A549 (cell line): ENCODE data around the gene STN1. TPM values are rescaled to one million over a fixed set of nuclear protein-coding genes. Genes with fewer than 3 reads are reported as not detected.
A peak's percentile ranks its signal among the peaks of the same experiment; 100 is the strongest.

Experiments
- ATAC-seq, 2 experiments: fragments of 200-7000 bp in 1 of 2; fragments of >200 bp in 1 of 2; cut with Nextera tagmentation in 1 of 2; cut with Tn5 transposase in 1 of 2; 3 replicates each; pipeline versions ENCODE4 v1.8.0 to v1.9.1; 2018 to 2020; ENCODE audit warnings: mild to moderate bottlenecking in 1 of 2, moderate library complexity in 1 of 2
- CTCF ChIA-PET: fragments of 300-600 bp; sonication (Branson Sonifier 250); formaldehyde crosslinking; extraction: SDS; loops from one replicate; lab custom pipeline; 2021; ENCODE audit warnings: antibody characterized with exemption, inconsistent platforms; lab: Yijun Ruan, JAX
- POLR2A ChIA-PET: fragments of 350-600 bp; formaldehyde crosslinking; extraction: SDS; loops from one replicate; lab custom pipeline; 2021; ENCODE audit warnings: antibody characterized with exemption, inconsistent platforms; lab: Yijun Ruan, JAX
- DNase-seq, 2 experiments: peaks; one replicate each; pipeline versions ENCODE4 v3.0.0 to v3.0.0-alpha.2; 2011 to 2016; ENCODE audit warnings: low read depth in 1 of 2, low spot score in 1 of 2
- FAIRE-seq: peaks from 2 replicates; lab custom pipeline; 2011; peaks lifted over from hg19 to GRCh38; lab: Jason Lieb, UNC
- H3K27ac ChIP-seq, 2 experiments: fragments of >200 bp; sonication (Bioruptor Twin); formaldehyde crosslinking; 3 replicates each; pipeline ENCODE4 v1.5.1; 2016 to 2017
- H3K4me1 ChIP-seq: fragments of >200 bp; sonication (Bioruptor Twin); formaldehyde crosslinking; 3 replicates; pipeline ENCODE4 v1.6.1; 2016
- H3K4me2 ChIP-seq: fragments of >200 bp; sonication (Bioruptor Twin); formaldehyde crosslinking; 3 replicates; pipeline ENCODE4 v1.6.1; 2016
- H3K4me3 ChIP-seq: fragments of >200 bp; sonication (Bioruptor Twin); formaldehyde crosslinking; 3 replicates; pipeline ENCODE4 v1.5.1; 2016
- H3K9me3 ChIP-seq: fragments of >200 bp; sonication (Bioruptor Twin); formaldehyde crosslinking; 3 replicates; pipeline ENCODE4 v1.6.1; 2016
- CEBPB ChIP-seq, 2 experiments: fragments of >200 bp in 1 of 2; sonication (Bioruptor Twin) in 1 of 2; formaldehyde crosslinking in 1 of 2; IDR thresholded peaks; 2 replicates each; pipeline ENCODE4 v1.6.1; 2012 to 2016
- EHF ChIP-seq: fragments of 250-450 bp; sonication (Bioruptor Pico); IDR thresholded peaks from 2 replicates; pipeline ENCODE4 v1.5.0; 2020; ENCODE audit warnings: mild to moderate bottlenecking
- EHMT2 ChIP-seq: fragments of 200-600 bp; sonication (generic); IDR thresholded peaks from 2 replicates; pipeline ENCODE4 v1.6.1; 2016; ENCODE audit warnings: antibody characterized with exemption, low read depth, mild to moderate bottlenecking, moderate library complexity
- FOSB ChIP-seq: fragments of 250-450 bp; sonication (Bioruptor Pico); IDR thresholded peaks from 2 replicates; pipeline ENCODE4 v1.5.0; 2020; ENCODE audit warnings: mild to moderate bottlenecking, moderate library complexity
- FOSL2 ChIP-seq, 2 experiments: fragments of 450-650 bp in 1 of 2; fragments of >200 bp in 1 of 2; sonication (Bioruptor Twin) in 1 of 2; formaldehyde crosslinking; IDR thresholded peaks; 2 replicates each; pipeline versions ENCODE4 v1.5.0 to v1.6.1; 2016 to 2020; ENCODE audit warnings: mild to moderate bottlenecking in 1 of 2, moderate library complexity in 1 of 2
- FOXS1 ChIP-seq: fragments of 250-450 bp; sonication (Bioruptor Pico); IDR thresholded peaks from 2 replicates; pipeline ENCODE4 v1.5.0; 2020; ENCODE audit warnings: mild to moderate bottlenecking, moderate library complexity
- HEYL ChIP-seq: fragments of 250-450 bp; sonication (Bioruptor Pico); IDR thresholded peaks from 2 replicates; pipeline ENCODE4 v1.8.0; 2021; ENCODE audit warnings: mild to moderate bottlenecking, moderate library complexity
- JUN ChIP-seq, 2 experiments: fragments of >200 bp; sonication (Bioruptor Twin); formaldehyde crosslinking; IDR thresholded peaks; 2 replicates in 1 of 2; 3 replicates in 1 of 2; pipeline ENCODE4 v1.6.1; 2016 to 2017
- KDM5A ChIP-seq: fragments of 200-600 bp; sonication (generic); IDR thresholded peaks from 2 replicates; pipeline ENCODE4 v1.6.1; 2016; ENCODE audit warnings: antibody characterized with exemption, mild to moderate bottlenecking
- MYC ChIP-seq: IDR thresholded peaks from 2 replicates; pipeline ENCODE4 v1.6.1; 2012; ENCODE audit warnings: mild to moderate bottlenecking, inconsistent platforms, low read length, improper control_type of control experiment, borderline replicate concordance
- NR3C1 ChIP-seq: fragments of >200 bp; sonication (Bioruptor Twin); formaldehyde crosslinking; IDR thresholded peaks from 3 replicates; pipeline ENCODE4 v1.6.1; 2017
- POLR2AphosphoS2 ChIP-seq: conservative IDR thresholded peaks from 2 replicates; pipeline ENCODE4 v1.6.1; 2012; ENCODE audit warnings: low read length, improper control_type of control experiment, inconsistent platforms
- RAD21 ChIP-seq, 2 experiments: fragments of >200 bp in 1 of 2; sonication (Bioruptor Twin) in 1 of 2; formaldehyde crosslinking in 1 of 2; IDR thresholded peaks in 1 of 2; conservative IDR thresholded peaks in 1 of 2; 2 replicates in 1 of 2; 3 replicates in 1 of 2; pipeline ENCODE4 v1.6.1; 2012 to 2018; ENCODE audit warnings: inconsistent platforms in 1 of 2
- RCOR1 ChIP-seq: fragments of 150-350 bp; IDR thresholded peaks from 2 replicates; pipeline ENCODE4 v1.6.1; 2014; ENCODE audit warnings: antibody characterized with exemption, low read length, low read depth
- RNF2 ChIP-seq: fragments of 200-600 bp; sonication (generic); IDR thresholded peaks from 2 replicates; pipeline ENCODE4 v1.6.1; 2016; ENCODE audit warnings: low read depth, mild to moderate bottlenecking, antibody characterized with exemption, moderate library complexity, borderline replicate concordance
- SMC3 ChIP-seq: fragments of >200 bp; sonication (Bioruptor Twin); formaldehyde crosslinking; IDR thresholded peaks from 3 replicates; pipeline ENCODE4 v1.6.1; 2018; ENCODE audit warnings: inconsistent platforms
- SREBF2 ChIP-seq: fragments of 450-650 bp; IDR thresholded peaks from 2 replicates; pipeline ENCODE4 v1.6.1; 2014; ENCODE audit warnings: mild to moderate bottlenecking, moderate library complexity
- TFCP2L1 ChIP-seq: fragments of 250-450 bp; sonication (Bioruptor Pico); IDR thresholded peaks from 2 replicates; pipeline ENCODE4 v1.5.0; 2021; ENCODE audit warnings: mild to moderate bottlenecking
- TP53 ChIP-seq: fragments of 250-450 bp; sonication (Bioruptor Pico); IDR thresholded peaks from 2 replicates; pipeline ENCODE4 v1.5.0; 2021; ENCODE audit warnings: mild to moderate bottlenecking, moderate library complexity
- ZC3H11A ChIP-seq: fragments of 450-650 bp; IDR thresholded peaks from 2 replicates; pipeline ENCODE4 v1.6.1; 2014; ENCODE audit warnings: antibody characterized with exemption, mild to moderate bottlenecking
- ZSCAN20 ChIP-seq: fragments of 250-450 bp; sonication (Bioruptor Pico); IDR thresholded peaks from 2 replicates; pipeline ENCODE4 v1.8.0; 2022; ENCODE audit warnings: mild to moderate bottlenecking, moderate library complexity
- WGBS: methylation state at CpG from one replicate; pipeline ENCODE4 v1.1.6; 2017; ENCODE audit errors: missing lambda C conversion rate; 5-methylcytosine and 5-hydroxymethylcytosine counted together
- polyA plus RNA-seq, 4 experiments: library from polyadenylated mRNA; depleted of rRNA in 3 of 4; stranded (reverse); fragments of >200 nt; fragmentation: RNase III in 1 of 4; extraction: RNeasy Plus Mini Kit Qiagen cat#74134 plus additional on column Dnase treatment in 1 of 4; gene quantifications; 2 replicates in 3 of 4; 3 replicates in 1 of 4; pipeline ENCODE4 v1.2.3, GENCODE V29; 2011 to 2017
- TF ChIP-seq, protein P1 (sequence below): IDR thresholded peaks from 2 replicates; pipeline ENCODE4 v1.6.1; 2012; ENCODE audit warnings: low read depth, borderline replicate concordance
- TF ChIP-seq, protein P2 (sequence below): fragments of 450-650 bp; IDR thresholded peaks from 2 replicates; pipeline ENCODE4 v1.6.1; 2014; ENCODE audit warnings: antibody characterized with exemption
- TF ChIP-seq, protein P3 (sequence below): fragments of 150-350 bp; IDR thresholded peaks from 2 replicates; pipeline ENCODE4 v1.6.1; 2014; ENCODE audit warnings: low read depth, mild to moderate bottlenecking, low read length

The STN1 gene
- polyA plus RNA-seq, 2 of the 4 experiments (the other 2 are of a cell fraction): 17.1 to 34.5 TPM

DNA sequence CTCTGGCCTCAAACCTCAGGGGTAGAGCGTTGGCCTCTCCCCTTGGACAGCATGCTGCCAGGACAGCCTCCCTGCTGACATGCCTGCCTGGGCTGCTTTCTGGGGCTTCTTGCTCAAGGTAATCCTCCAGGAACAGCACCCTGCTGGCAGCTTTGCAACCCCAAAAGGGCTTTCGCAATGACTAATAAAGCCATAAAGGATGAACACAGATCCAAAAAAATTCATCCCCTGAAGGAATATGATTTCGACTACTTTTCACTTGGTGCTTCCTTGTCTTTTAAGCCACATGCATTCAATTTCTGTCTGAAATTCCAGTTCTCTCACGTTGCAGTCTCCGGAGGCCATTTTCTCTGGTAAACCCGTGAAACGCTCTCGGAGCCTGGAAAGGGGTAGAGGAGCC lies 47.5 kb downstream of the STN1 start:
- Histone ChIP-seq H3K9me3 (peaks cover 9% of the 10 kb centered on the region), H3K4me1 (peaks cover 15% of the 10 kb centered on the region; the same call in 2 of the 3 replicates), H3K4me3 (no peak overlapping the region), H3K27ac (peak overlapping the region in 1 of 2 experiments; percentile 40; a peak in 3 of 6 replicates), H3K4me2 (peak overlapping the region; percentile 31; the same call in 1 of the 3 replicates)
- DNase-seq (no peak), FAIRE-seq (no peak), ATAC-seq (peak in 1 of 2 experiments; percentile 63; a peak in 3 of 6 replicates)
- TF ChIP-seq FOXS1 (no peak), CEBPB (IDR thresholded peaks at IDR 0.05) (peak; percentile 51 to 64; a peak in 3 of 4 replicates)
- 74% methylated on average over 8 of the region's 8 CpGs for WGBS
- CTCF ChIA-PET: no interaction called here
- POLR2A ChIA-PET: interaction anchor here (0.5 kb wide), 1 partner anchor 101 kb away, joined by 4 read pairs; no protein-coding TSS in a partner anchor

DNA sequence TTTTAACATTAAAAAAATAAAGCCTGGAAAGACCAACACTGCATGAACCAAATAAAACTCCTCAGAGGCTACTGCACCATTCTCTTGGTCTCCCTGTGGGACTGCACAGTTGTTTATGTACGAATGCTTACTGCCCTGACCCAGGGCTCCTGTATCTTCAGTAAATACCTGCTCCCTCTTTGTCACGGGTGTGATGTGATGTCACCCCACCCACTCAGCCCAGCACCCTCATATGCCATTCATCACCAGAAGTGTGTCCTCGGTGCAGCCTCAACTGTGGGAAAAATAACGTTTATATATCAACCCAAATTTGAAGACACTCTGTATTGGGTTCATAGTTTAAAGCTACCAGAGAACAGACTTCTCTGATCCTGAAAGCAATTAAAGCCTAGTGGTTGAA lies 48.6 kb downstream of the STN1 start:
- Histone ChIP-seq H3K4me2 (no peak overlapping the region), H3K4me3 (no peak overlapping the region), H3K9me3 (peaks cover 20% of the 10 kb centered on the region), H3K4me1 (peaks cover 15% of the 10 kb centered on the region; the same call in 2 of the 3 replicates), H3K27ac (no peak overlapping the region)
- no peak for TF ChIP-seq SMC3
- no peak for TF ChIP-seq POLR2AphosphoS2
- no peak for TF ChIP-seq ZC3H11A
- TF ChIP-seq MYC: no peak
- TF ChIP-seq EHMT2: no peak
- TF ChIP-seq KDM5A: no peak
- TF ChIP-seq RNF2: no peak
- TF ChIP-seq TP53 (CRISPR knock-in tag): no peak
- TF ChIP-seq, protein P1, sequence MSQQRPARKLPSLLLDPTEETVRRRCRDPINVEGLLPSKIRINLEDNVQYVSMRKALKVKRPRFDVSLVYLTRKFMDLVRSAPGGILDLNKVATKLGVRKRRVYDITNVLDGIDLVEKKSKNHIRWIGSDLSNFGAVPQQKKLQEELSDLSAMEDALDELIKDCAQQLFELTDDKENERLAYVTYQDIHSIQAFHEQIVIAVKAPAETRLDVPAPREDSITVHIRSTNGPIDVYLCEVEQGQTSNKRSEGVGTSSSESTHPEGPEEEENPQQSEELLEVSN: no peak
- no peak for TF ChIP-seq FOSL2 (IDR thresholded peaks at IDR 0.05)
- no peak for TF ChIP-seq FOSL2 (CRISPR knock-in tag; IDR thresholded peaks at IDR 0.05)
- TF ChIP-seq NR3C1: no peak
- TF ChIP-seq HEYL (CRISPR knock-in tag): no peak
- TF ChIP-seq TFCP2L1 (CRISPR knock-in tag): no peak
- TF ChIP-seq RAD21 (conservative IDR thresholded peaks at IDR 0.05 in 1 of 2, IDR thresholded peaks at IDR 0.05 in 1 of 2): no peak
- no peak for TF ChIP-seq ZSCAN20 (CRISPR knock-in tag)
- no peak for TF ChIP-seq EHF (CRISPR knock-in tag)
- FAIRE-seq: no peak
- ChIA-PET POLR2A (no interaction called here), CTCF (interaction anchor here (0.6 to 2.9 kb wide), 6 partner anchors 11 to 292 kb away, joined by 3 to 18 read pairs (median 4); no protein-coding TSS in a partner anchor)
- DNase-seq: no peak
- no peak for ATAC-seq
- 60% methylated on average over 4 of the region's 4 CpGs for WGBS

DNA sequence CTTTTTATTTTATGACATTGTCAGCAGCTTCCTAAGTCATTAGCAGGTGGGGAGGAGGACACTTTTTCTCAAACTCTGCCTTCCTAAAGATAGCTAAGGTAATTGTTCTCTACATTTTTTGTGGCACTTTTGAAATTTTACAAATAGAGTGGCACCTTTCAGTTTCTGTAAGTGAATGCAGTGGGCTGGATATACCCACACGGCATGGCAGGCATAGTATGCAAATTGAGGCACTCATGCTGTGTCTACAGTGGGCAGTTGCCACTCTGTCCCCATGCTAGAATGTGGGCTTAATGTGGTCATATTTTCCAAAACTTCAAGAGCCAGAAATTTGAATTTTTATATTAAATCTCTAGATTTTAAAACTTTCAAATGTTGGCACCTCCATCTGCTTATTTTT lies 49.8 kb downstream of the STN1 start:
- CTCF ChIA-PET: interaction anchor here (1.0 to 2.9 kb wide), 4 partner anchors 13 to 275 kb away, joined by 3 to 18 read pairs (median 4); partner anchors contain the start of gene SH3PXD2A

More for the DNA sequence above, 49.8 kb downstream of the STN1 start:
- H3K4me2 ChIP-seq: no peak overlapping the region
- H3K4me1 ChIP-seq: peaks cover 15% of the 10 kb centered on the region; the same call in 2 of the 3 replicates
- POLR2A ChIA-PET: no interaction called here
- TF ChIP-seq SREBF2 (no peak), FOSB (CRISPR knock-in tag) (no peak), HEYL (CRISPR knock-in tag) (no peak), RCOR1 (no peak), JUN (IDR thresholded peaks at IDR 0.05) (no peak), TFCP2L1 (CRISPR knock-in tag) (no peak)
- TF ChIP-seq, protein P2, sequence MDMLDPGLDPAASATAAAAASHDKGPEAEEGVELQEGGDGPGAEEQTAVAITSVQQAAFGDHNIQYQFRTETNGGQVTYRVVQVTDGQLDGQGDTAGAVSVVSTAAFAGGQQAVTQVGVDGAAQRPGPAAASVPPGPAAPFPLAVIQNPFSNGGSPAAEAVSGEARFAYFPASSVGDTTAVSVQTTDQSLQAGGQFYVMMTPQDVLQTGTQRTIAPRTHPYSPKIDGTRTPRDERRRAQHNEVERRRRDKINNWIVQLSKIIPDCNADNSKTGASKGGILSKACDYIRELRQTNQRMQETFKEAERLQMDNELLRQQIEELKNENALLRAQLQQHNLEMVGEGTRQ: no peak
- TF ChIP-seq, protein P3, sequence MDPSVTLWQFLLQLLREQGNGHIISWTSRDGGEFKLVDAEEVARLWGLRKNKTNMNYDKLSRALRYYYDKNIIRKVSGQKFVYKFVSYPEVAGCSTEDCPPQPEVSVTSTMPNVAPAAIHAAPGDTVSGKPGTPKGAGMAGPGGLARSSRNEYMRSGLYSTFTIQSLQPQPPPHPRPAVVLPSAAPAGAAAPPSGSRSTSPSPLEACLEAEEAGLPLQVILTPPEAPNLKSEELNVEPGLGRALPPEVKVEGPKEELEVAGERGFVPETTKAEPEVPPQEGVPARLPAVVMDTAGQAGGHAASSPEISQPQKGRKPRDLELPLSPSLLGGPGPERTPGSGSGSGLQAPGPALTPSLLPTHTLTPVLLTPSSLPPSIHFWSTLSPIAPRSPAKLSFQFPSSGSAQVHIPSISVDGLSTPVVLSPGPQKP: no peak
- TF ChIP-seq, protein P1: no peak
- H3K9me3 ChIP-seq: peaks cover 22% of the 10 kb centered on the region
- 75% methylated on average over 1 of the region's 1 CpG for WGBS
- H3K4me3 ChIP-seq: no peak overlapping the region
- H3K27ac ChIP-seq: no peak overlapping the region
- FAIRE-seq (no peak), DNase-seq (no peak), ATAC-seq (no peak)
